T-cell (primary cell): ENCODE results near the gene GAGE12J. TPM values are rescaled to one million over a fixed set of nuclear protein-coding genes. Genes with fewer than 3 reads are reported as not detected.
"Not testable (repeated sequence)": the region's sequence is repeated elsewhere in the genome, so short reads cannot be mapped to it uniquely, and the experiment has no call there.

Experiments
- ATAC-seq, 4 experiments: fragments of 200-7000 bp in 3 of 4; fragments of 150-1000 bp in 1 of 4; cut with Tn5 transposase; replicated peaks in 1 of 4; 1 replicate in 3 of 4; 2 replicates in 1 of 4; pipeline ENCODE4 v1.10.0; 2021; ENCODE audit warnings: moderate library complexity in 3 of 4, mild to moderate bottlenecking in 2 of 4, moderate number of reproducible peaks in 1 of 4
- CTCF ChIA-PET, 2 donors: fragments of 300-600 bp; sonication (Branson Sonifier 250); formaldehyde crosslinking; loops; one replicate each; lab custom pipeline; 2022; ENCODE audit warnings: antibody characterized with exemption in 2 of 2; lab: Charles Lee
- POLR2A ChIA-PET, 2 donors: fragments of 300-600 bp; sonication (Branson Sonifier 250); formaldehyde crosslinking; loops; one replicate each; lab custom pipeline; 2022; ENCODE audit warnings: antibody characterized with exemption in 2 of 2; lab: Charles Lee
- DNase-seq, 35 experiments: peaks; one replicate each; pipeline versions ENCODE4 v3.0.0 to v3.0.0-alpha.2; 2013 to 2023
- H3K27ac ChIP-seq: one replicate; pipeline ENCODE4 v1.5.1; 2013; ENCODE audit warnings: low read length
- H3K27me3 ChIP-seq, 2 experiments: replicated peaks in 1 of 2; 1 replicate in 1 of 2; 2 replicates in 1 of 2; pipeline versions ENCODE4 v1.6.1 to v1.7.0; 2013; ENCODE audit warnings: low read length in 1 of 2, mixed read lengths in 1 of 2; ENCODE audit not compliant: control insufficient read depth in 2 of 2, insufficient read depth in 2 of 2; ENCODE audit errors: extremely low read depth in 1 of 2
- H3K36me3 ChIP-seq, 2 donors: 1 replicate in 1 of 2; 2 replicates in 1 of 2; pipeline versions ENCODE4 v1.6.1 to v1.7.0; 2013; ENCODE audit warnings: low read length in 1 of 2; ENCODE audit not compliant: control insufficient read depth in 2 of 2, insufficient read depth in 1 of 2; ENCODE audit errors: extremely low read depth in 1 of 2
- H3K4me1 ChIP-seq, 2 experiments: 1 replicate in 1 of 2; 2 replicates in 1 of 2; pipeline versions ENCODE4 v1.6.1 to v1.7.0; 2013; ENCODE audit warnings: low read length in 2 of 2, mixed read lengths in 1 of 2; ENCODE audit not compliant: insufficient read depth in 2 of 2, control insufficient read depth in 1 of 2; ENCODE audit errors: extremely low read depth in 1 of 2
- H3K4me3 ChIP-seq, 2 donors: 1 replicate in 1 of 2; 2 replicates in 1 of 2; pipeline versions ENCODE4 v1.5.1 to v1.7.0; 2013; ENCODE audit warnings: mild to moderate bottlenecking in 2 of 2, low read length in 1 of 2, moderate library complexity in 1 of 2; ENCODE audit not compliant: control insufficient read depth in 1 of 2; ENCODE audit errors: extremely low read depth in 1 of 2
- H3K9me3 ChIP-seq: 2 replicates; pipeline ENCODE4 v1.7.0; 2013
- H3K27ac Mint-ChIP-seq, 2 donors: one replicate each; pipeline ENCODE4 v1.8.0; 2020 to 2021; ENCODE audit warnings: mild to moderate bottlenecking in 2 of 2, mixed read lengths in 2 of 2
- H3K27me3 Mint-ChIP-seq, 2 donors: one replicate each; pipeline ENCODE4 v1.8.0; 2021 to 2022; ENCODE audit warnings: mixed read lengths in 2 of 2
- H3K36me3 Mint-ChIP-seq: one replicate; pipeline ENCODE4 v1.8.0; 2021; ENCODE audit warnings: mixed read lengths
- H3K4me1 Mint-ChIP-seq, 3 donors: one replicate each; pipeline ENCODE4 v1.8.0; 2020 to 2022; ENCODE audit warnings: mixed read lengths in 3 of 3, mild to moderate bottlenecking in 1 of 3
- H3K4me3 Mint-ChIP-seq, 3 donors: one replicate each; pipeline ENCODE4 v1.8.0; 2020 to 2022; ENCODE audit warnings: mild to moderate bottlenecking in 3 of 3, mixed read lengths in 3 of 3, moderate library complexity in 3 of 3
- H3K9me3 Mint-ChIP-seq, 3 donors: one replicate each; pipeline ENCODE4 v1.8.0; 2020 to 2022; ENCODE audit warnings: mixed read lengths in 3 of 3
- WGBS: methylation state at CpG from one replicate; pipeline ENCODE4 v1.1.5; 2013; ENCODE audit warnings: missing lambda C conversion rate; ENCODE audit not compliant: insufficient coverage; 5-methylcytosine and 5-hydroxymethylcytosine counted together
- total RNA-seq, 35 experiments: library from RNA in 6 of 35; stranded (reverse) in 6 of 35; fragments of 120-200 nt in 1 of 35; gene quantifications; one replicate each; pipeline versions ENCODE4 v1.2.1 to v1.2.4 and lab custom pipeline; 2013 to 2026

GAGE12J gene
- total RNA-seq, 5 donors from 2014 or later (not counting 1 experiment from before 2014, with no cell fraction given), result not detected

GRCh38 chrX:49307775-49308174 is 14.1 kb upstream of the GAGE12J start:
- ATAC-seq, CTCF ChIA-PET, POLR2A ChIA-PET: not testable (repeated sequence)

GRCh38 chrX:49308604-49309269 is 13.1 kb upstream of the GAGE12J start:
- H3K4me3 Mint-ChIP-seq, result peak overlapping the region; percentile 76 to 87 (median 85)
- H3K36me3 ChIP-seq, result no peaks in the 10 kb centered on the region
- 0% methylated on average over 2 of the region's 15 CpGs for WGBS
- ATAC-seq, result peak; percentile 63 to 75 (median 72)
- no peaks in the 10 kb centered on the region for H3K36me3 Mint-ChIP-seq
- ChIA-PET POLR2A (interaction anchor here (0.6 to 0.7 kb wide), 2 partner anchors 18 to 40 kb away, joined by 3 to 4 read pairs; no protein-coding TSS in a partner anchor), CTCF (no interaction called here)
- H3K4me1 ChIP-seq, result peaks cover 2 to 20% of the 10 kb centered on the region in 2 experiments
- H3K27ac ChIP-seq, result peak overlapping the region; percentile 84
- peak in 13 of 35 experiments; percentile 1 to 56 (median 21) for DNase-seq
- no peaks in the 10 kb centered on the region for H3K27me3 Mint-ChIP-seq
- no peaks in the 10 kb centered on the region for H3K9me3 Mint-ChIP-seq
- H3K27ac Mint-ChIP-seq, result peak overlapping the region; percentile 97 to 98
- H3K4me3 ChIP-seq, result peak overlapping the region; percentile 29 to 48
- no peaks in the 10 kb centered on the region for H3K27me3 ChIP-seq
- H3K9me3 ChIP-seq, result no peaks in the 10 kb centered on the region
- H3K4me1 Mint-ChIP-seq, result peaks cover 24 to 27% (median 25%) of the 10 kb centered on the region in 3 donors

More at GRCh38 chrX:49307775-49308174, 14.1 kb upstream of the GAGE12J start:
- not testable (repeated sequence) for H3K9me3 ChIP-seq, H3K36me3 Mint-ChIP-seq, H3K4me3 ChIP-seq, H3K9me3 Mint-ChIP-seq, H3K36me3 ChIP-seq, H3K27me3 ChIP-seq, H3K27ac ChIP-seq, H3K27me3 Mint-ChIP-seq, DNase-seq
- no CpG with 5 or more reads among the region's 2 CpGs for WGBS
- Mint-ChIP-seq H3K4me3 (peak overlapping the region in 1 of 3 donors; percentile 87), H3K27ac (peak overlapping the region in 1 of 2 donors; percentile 97), H3K4me1 (peaks cover 24 to 27% (median 25%) of the 10 kb centered on the region in 3 donors)
- H3K4me1 ChIP-seq, result peaks cover 2 to 20% of the 10 kb centered on the region in 2 experiments

- Mint-ChIP-seq H3K36me3 (no peaks in the 10 kb centered on the region), H3K27me3 (no peaks in the 10 kb centered on the region), H3K9me3 (no peaks in the 10 kb centered on the region), H3K4me1 (peaks cover 24 to 27% (median 25%) of the 10 kb centered on the region in 3 donors), H3K4me3 (peak overlapping the region; percentile 76 to 87 (median 85)), H3K27ac (peak overlapping the region; percentile 97 to 98)
- Histone ChIP-seq H3K9me3 (no peaks in the 10 kb centered on the region), H3K36me3 (no peaks in the 10 kb centered on the region), H3K27me3 (no peaks in the 10 kb centered on the region), H3K27ac (peak overlapping the region; percentile 84), H3K4me1 (peaks cover 2 to 20% of the 10 kb centered on the region in 2 experiments), H3K4me3 (peak overlapping the region; percentile 29 to 48)
- ChIA-PET CTCF (interaction anchor here in 1 of 2 donors (0.6 kb wide), 1 partner anchor 117 kb away, joined by 3 read pairs; no protein-coding TSS in a partner anchor), POLR2A (interaction anchor here (0.6 to 0.7 kb wide), 2 partner anchors 19 to 40 kb away, joined by 3 to 4 read pairs; no protein-coding TSS in a partner anchor)
- ATAC-seq (peak; percentile 63 to 74 (median 66)), DNase-seq (peak in 18 of 35 experiments; percentile 2 to 47 (median 22))
- no CpG with 5 or more reads among the region's 8 CpGs for WGBS
Measured at GRCh38 chrX:49309401-49309981, 12.3 kb upstream of the GAGE12J start.

GRCh38 chrX:49310371-49310770 is 11.5 kb upstream of the GAGE12J start:
- no peaks in the 10 kb centered on the region for H3K36me3 Mint-ChIP-seq
- ChIA-PET CTCF (no interaction called here), POLR2A (no interaction called here)
- H3K9me3 Mint-ChIP-seq, result no peaks in the 10 kb centered on the region
- H3K4me1 Mint-ChIP-seq, result peaks cover 24 to 27% (median 25%) of the 10 kb centered on the region in 3 donors
- no peaks in the 10 kb centered on the region for H3K36me3 ChIP-seq
- peak overlapping the region; percentile 97 to 98 for H3K27ac Mint-ChIP-seq
- ATAC-seq (no peak), DNase-seq (no peak)
- no peaks in the 10 kb centered on the region for H3K9me3 ChIP-seq
- peak overlapping the region; percentile 84 for H3K27ac ChIP-seq
- WGBS, result 100% methylated on average over 6 of the region's 18 CpGs
- H3K4me1 ChIP-seq, result peaks cover 2 to 20% of the 10 kb centered on the region in 2 experiments
- H3K4me3 Mint-ChIP-seq, result peak overlapping the region in 1 of 3 donors; percentile 87
- H3K27me3 ChIP-seq, result no peaks in the 10 kb centered on the region
- H3K4me3 ChIP-seq, result no peak overlapping the region
- no peaks in the 10 kb centered on the region for H3K27me3 Mint-ChIP-seq

DNA sequence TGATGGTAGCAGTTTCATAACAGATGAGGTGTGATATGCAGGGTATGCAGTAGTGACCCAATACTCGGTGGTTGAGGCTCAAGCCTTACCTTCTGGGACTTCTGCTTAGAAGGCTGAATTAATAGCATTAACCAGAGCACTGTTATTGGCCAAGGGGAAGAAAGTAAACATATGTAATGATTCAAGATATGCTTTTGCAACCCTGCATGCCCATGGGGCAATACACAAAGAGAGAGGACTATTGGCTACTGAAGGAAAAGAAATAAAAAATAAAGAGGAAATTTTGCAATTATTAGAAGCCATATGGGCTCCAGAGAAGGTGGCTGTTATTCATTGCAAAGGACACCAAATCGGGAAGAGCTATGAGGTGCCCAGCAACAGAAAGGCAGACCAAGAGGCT is 9.7 kb upstream of the GAGE12J start:
- H3K27ac ChIP-seq, result no peak overlapping the region
- no peaks in the 10 kb centered on the region for H3K9me3 ChIP-seq
- peaks cover 2 to 20% of the 10 kb centered on the region in 2 experiments for H3K4me1 ChIP-seq
- H3K36me3 Mint-ChIP-seq, result no peaks in the 10 kb centered on the region
- no peaks in the 10 kb centered on the region for H3K27me3 ChIP-seq
- no peaks in the 10 kb centered on the region for H3K36me3 ChIP-seq
- POLR2A ChIA-PET, result no interaction called here
- no CpG with 5 or more reads among the region's 2 CpGs for WGBS
- no peak overlapping the region for H3K27ac Mint-ChIP-seq
- DNase-seq (no peak), ATAC-seq (no peak)
- H3K9me3 Mint-ChIP-seq, result no peaks in the 10 kb centered on the region
- no peak overlapping the region for H3K4me3 Mint-ChIP-seq
- CTCF ChIA-PET, result no interaction called here
- H3K27me3 Mint-ChIP-seq, result peaks cover 0 to 6% of the 10 kb centered on the region in 2 donors
- H3K4me1 Mint-ChIP-seq, result peaks cover 24 to 27% (median 25%) of the 10 kb centered on the region in 3 donors
- H3K4me3 ChIP-seq, result no peak overlapping the region

DNA sequence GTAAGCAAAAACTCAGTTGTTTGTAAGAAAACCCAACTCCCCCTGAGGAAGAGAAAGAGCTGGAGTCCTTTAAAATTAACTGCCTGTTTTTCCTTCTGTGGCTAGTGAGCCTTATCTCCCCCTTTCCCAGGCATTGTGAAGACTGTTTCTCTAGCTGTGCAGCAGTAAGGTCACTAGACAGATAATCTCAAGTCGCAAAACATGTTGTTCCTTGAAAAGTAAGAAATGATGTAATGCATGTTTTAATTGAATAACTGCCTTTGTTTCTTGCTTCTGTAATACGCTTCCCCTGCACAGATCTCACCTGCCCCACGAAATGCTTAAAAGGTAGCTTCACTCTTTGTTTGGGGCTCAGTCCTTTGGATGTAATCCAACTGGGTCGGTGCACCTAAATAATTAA is 5.8 kb upstream of the GAGE12J start:
- POLR2A ChIA-PET, result no interaction called here
- no peak overlapping the region for H3K4me3 ChIP-seq
- DNase-seq, result no peak
- Mint-ChIP-seq H3K4me3 (no peak overlapping the region), H3K9me3 (no peaks in the 10 kb centered on the region), H3K36me3 (no peaks in the 10 kb centered on the region), H3K27me3 (peaks cover 0 to 6% of the 10 kb centered on the region in 2 donors), H3K27ac (no peak overlapping the region), H3K4me1 (no peaks in the 10 kb centered on the region)
- H3K9me3 ChIP-seq, result no peaks in the 10 kb centered on the region
- CTCF ChIA-PET, result no interaction called here
- H3K27ac ChIP-seq, result no peak overlapping the region
- ATAC-seq, result no peak
- no CpG with 5 or more reads among the region's 4 CpGs for WGBS
- no peaks in the 10 kb centered on the region for H3K36me3 ChIP-seq
- no peaks in the 10 kb centered on the region for H3K4me1 ChIP-seq
- no peaks in the 10 kb centered on the region for H3K27me3 ChIP-seq
